IMR-90 (cell line): Measurements from ENCODE around the gene RASSF9. TPM values are rescaled to one million over a fixed set of nuclear protein-coding genes. Genes with fewer than 3 reads are reported as not detected.

Experiments used
- ATAC-seq: fragments of 200-7000 bp; cut with Tn5 transposase; 2 replicates; pipeline ENCODE4 v1.9.1; 2020; ENCODE audit warnings: low read depth, mild to moderate bottlenecking, moderate library complexity
- BruUV-seq: library from RNA; stranded (reverse); fragments of 400-500 nt; replicated peaks from 2 replicates; lab custom pipeline; 2021; lab: Mats Ljungman, UMichigan
- CTCF ChIA-PET: fragments of 300-600 bp; formaldehyde crosslinking; extraction: SDS; loops from one replicate; lab custom pipeline; 2021; ENCODE audit warnings: antibody characterized with exemption; lab: Yijun Ruan, JAX
- POLR2A ChIA-PET: fragments of 300-600 bp; sonication (Branson Sonifier 250); formaldehyde crosslinking; loops from one replicate; lab custom pipeline; 2022; ENCODE audit warnings: antibody characterized with exemption; ENCODE audit not compliant: unreplicated experiment; lab: Charles Lee
- DNase-seq: peaks from one replicate; pipeline ENCODE4 v3.0.0; 2013
- H2AFZ ChIP-seq: replicated peaks from 2 replicates; pipeline ENCODE3; 2013; ENCODE audit warnings: low read length, mild to moderate bottlenecking; ENCODE audit not compliant: poor library complexity
- H2AK5ac ChIP-seq: 2 replicates; pipeline ENCODE4 v1.6.1; 2013; ENCODE audit warnings: low read depth, low read length, inconsistent platforms
- H2AK9ac ChIP-seq: replicated peaks from 2 replicates; pipeline ENCODE3; 2013; ENCODE audit warnings: mild to moderate bottlenecking, low read depth, low read length, moderate library complexity; ENCODE audit not compliant: poor library complexity
- H2BK120ac ChIP-seq: 2 replicates; pipeline ENCODE4 v1.6.1; 2013; ENCODE audit warnings: low read depth, low read length, inconsistent platforms
- H2BK15ac ChIP-seq: 3 replicates; pipeline ENCODE4 v1.6.1; 2013; ENCODE audit warnings: low read depth, low read length, inconsistent platforms
- H2BK20ac ChIP-seq: 2 replicates; pipeline ENCODE4 v1.6.1; 2013; ENCODE audit warnings: low read depth, mild to moderate bottlenecking, inconsistent platforms, low read length, moderate library complexity
- H2BK5ac ChIP-seq: 2 replicates; pipeline ENCODE4 v1.6.1; 2013; ENCODE audit warnings: mild to moderate bottlenecking, low read depth, low read length, inconsistent platforms; ENCODE audit not compliant: poor library complexity, severe bottlenecking
- H3K14ac ChIP-seq: replicated peaks from 2 replicates; pipeline ENCODE4 v1.6.1; 2013; ENCODE audit warnings: low read depth, low read length, inconsistent platforms
- H3K18ac ChIP-seq: 2 replicates; pipeline ENCODE4 v1.6.1; 2013; ENCODE audit warnings: low read depth, low read length, control low read depth
- H3K23ac ChIP-seq: 2 replicates; pipeline ENCODE4 v1.6.1; 2013; ENCODE audit warnings: low read depth, low read length, inconsistent platforms
- H3K27ac ChIP-seq: 2 replicates; pipeline ENCODE4 v1.5.1; 2013; ENCODE audit warnings: mild to moderate bottlenecking, control low read depth, low read length; ENCODE audit not compliant: insufficient read depth
- H3K27me3 ChIP-seq: 2 replicates; pipeline ENCODE4 v1.6.1; 2013; ENCODE audit warnings: low read length; ENCODE audit not compliant: control insufficient read depth, insufficient read depth
- H3K36me3 ChIP-seq: 2 replicates; pipeline ENCODE4 v1.6.1; 2013; ENCODE audit warnings: low read length, mixed read lengths; ENCODE audit not compliant: control insufficient read depth, insufficient read depth
- H3K4ac ChIP-seq: 2 replicates; pipeline ENCODE4 v1.6.1; 2013; ENCODE audit warnings: low read depth, low read length, inconsistent platforms
- H3K4me1 ChIP-seq: 2 replicates; pipeline ENCODE4 v1.6.1; 2013; ENCODE audit warnings: low read length, mixed read lengths; ENCODE audit not compliant: control insufficient read depth, insufficient read depth
- H3K4me2 ChIP-seq: 2 replicates; pipeline ENCODE4 v1.6.1; 2013; ENCODE audit warnings: low read depth, mild to moderate bottlenecking, control low read depth, low read length, moderate library complexity
- H3K4me3 ChIP-seq: 2 replicates; pipeline ENCODE4 v1.5.1; 2013; ENCODE audit warnings: low read depth, mild to moderate bottlenecking, control low read depth, low read length, moderate library complexity; ENCODE audit not compliant: insufficient read depth
- H3K56ac ChIP-seq: 2 replicates; pipeline ENCODE4 v1.6.1; 2013; ENCODE audit warnings: low read length, inconsistent platforms; ENCODE audit not compliant: insufficient read depth; ENCODE audit errors: extremely low read depth
- H3K79me1 ChIP-seq, 2 experiments: 2 replicates each; pipeline ENCODE4 v1.6.1; 2013; ENCODE audit warnings: low read length in 2 of 2, inconsistent platforms in 1 of 2, low read depth in 1 of 2
- H3K9ac ChIP-seq: 2 replicates; pipeline ENCODE4 v1.6.1; 2013; ENCODE audit warnings: low read depth, low read length, control low read depth
- H3K9me1 ChIP-seq: 2 replicates; pipeline ENCODE4 v1.6.1; 2013; ENCODE audit warnings: low read length, inconsistent platforms; ENCODE audit not compliant: insufficient read depth
- H3K9me3 ChIP-seq: 2 replicates; pipeline ENCODE4 v1.6.1; 2013; ENCODE audit warnings: low read length; ENCODE audit not compliant: control insufficient read depth, insufficient read depth
- H4K20me1 ChIP-seq: 2 replicates; pipeline ENCODE4 v1.6.1; 2013; ENCODE audit warnings: low read length, inconsistent platforms; ENCODE audit not compliant: insufficient read depth
- H4K5ac ChIP-seq: 2 replicates; pipeline ENCODE4 v1.6.1; 2013; ENCODE audit warnings: mild to moderate bottlenecking, low read depth, low read length, control low read depth
- H4K8ac ChIP-seq, 2 experiments: 2 replicates each; pipeline ENCODE4 v1.6.1; 2013; ENCODE audit warnings: low read depth in 2 of 2, low read length in 2 of 2, control low read depth in 1 of 2, inconsistent platforms in 1 of 2
- H4K91ac ChIP-seq: 2 replicates; pipeline ENCODE4 v1.6.1; 2013; ENCODE audit warnings: low read depth, low read length, inconsistent platforms; ENCODE audit not compliant: insufficient read depth
- CHD1 ChIP-seq: IDR thresholded peaks from 2 replicates; pipeline ENCODE4 v1.6.1; 2012; ENCODE audit warnings: low read depth, low read length, improper control_type of control experiment
- MAFK ChIP-seq: IDR thresholded peaks from 2 replicates; pipeline ENCODE4 v1.6.1; 2012; ENCODE audit warnings: low read depth, low read length, improper control_type of control experiment
- MXI1 ChIP-seq: IDR thresholded peaks from 2 replicates; pipeline ENCODE4 v1.6.1; 2012; ENCODE audit warnings: low read depth, mild to moderate bottlenecking, low read length, moderate library complexity, borderline replicate concordance
- NFE2L2 ChIP-seq: fragments of 150-350 bp; IDR thresholded peaks from 2 replicates; pipeline ENCODE4 v1.6.1; 2016; ENCODE audit warnings: low read depth, mild to moderate bottlenecking, low read length
- RAD21 ChIP-seq: IDR thresholded peaks from 2 replicates; pipeline ENCODE4 v1.6.1; 2012; ENCODE audit warnings: low read length, improper control_type of control experiment
- RFX5 ChIP-seq: IDR thresholded peaks from 2 replicates; pipeline ENCODE4 v1.8.0; 2012; ENCODE audit warnings: low read depth, mild to moderate bottlenecking, low read length, moderate library complexity
- SMC3 ChIP-seq: fragments of 150-350 bp; IDR thresholded peaks from 2 replicates; pipeline ENCODE4 v1.6.1; 2016; ENCODE audit warnings: low read depth, mild to moderate bottlenecking, antibody characterized with exemption, low read length, moderate library complexity
- WGBS, 2 experiments: methylation state at CpG; one replicate each; pipeline versions ENCODE4 v1.1.5 to v1.1.7; 2013; ENCODE audit warnings: missing lambda C conversion rate in 2 of 2; ENCODE audit not compliant: insufficient read length in 1 of 2; ENCODE audit errors: extremely low coverage in 2 of 2; 5-methylcytosine and 5-hydroxymethylcytosine counted together
- dilution Hi-C: fragments of 300-500 bp; cut with HindIII; formaldehyde crosslinking; loops from one replicate; pipeline ENCODE4 v1.14.3; 2018; ENCODE audit warnings: low sequenced_read_pairs; ENCODE audit not compliant: unreplicated experiment
- in situ Hi-C: fragments of 300-500 bp; cut with MboI; formaldehyde crosslinking; loops from 3 replicates; pipeline ENCODE4 v1.14.3; 2019; ENCODE audit warnings: low sequenced_read_pairs, inconsistent platforms, mixed read lengths
- intact Hi-C: fragments of 100-400 bp; cut with micrococcal nuclease; formaldehyde crosslinking; loops from 2 replicates; pipeline ENCODE4 v1.10.0; 2022
- polyA plus RNA-seq, 3 experiments: library from polyadenylated mRNA; depleted of rRNA; stranded (reverse); fragments of >200 nt; gene quantifications; 2 replicates each; pipeline ENCODE4 v1.2.3, GENCODE V29; 2012; ENCODE audit warnings: low replicate concordance in 1 of 3
- total RNA-seq: library from RNA; depleted of rRNA; stranded (reverse); fragments of >200 nt; gene quantifications from 2 replicates; pipeline ENCODE4 v1.2.3, GENCODE V29; 2012
- TF ChIP-seq, protein P1 (sequence below): fragments of 150-350 bp; IDR thresholded peaks from 2 replicates; pipeline ENCODE4 v1.6.1; 2017; ENCODE audit warnings: mild to moderate bottlenecking, antibody characterized with exemption, low read length, low read depth

The RASSF9 gene
- total and polyA plus RNA-seq, 2 of the 4 experiments (the other 2 are of a cell fraction) = 0.09 to 0.18 TPM

DNA sequence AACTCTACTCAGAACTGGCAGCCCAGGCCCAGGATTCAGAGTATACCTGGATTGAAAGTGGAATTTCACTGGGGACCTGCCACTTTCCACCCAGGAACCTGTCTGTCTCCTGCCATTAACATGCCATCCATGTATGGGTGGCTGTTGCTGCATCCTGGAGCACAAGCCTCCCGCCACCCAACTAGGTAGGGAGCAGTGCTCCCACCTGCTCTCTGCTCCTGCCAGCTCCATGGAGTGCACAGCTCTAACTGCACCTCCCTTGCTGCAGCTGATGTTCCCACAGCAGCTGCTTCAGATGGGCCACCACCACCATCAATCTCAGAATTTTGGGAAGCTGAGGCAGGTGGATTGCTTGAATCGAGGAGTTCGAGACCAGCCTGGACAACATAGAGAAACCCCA, 20.8 kb upstream of the RASSF9 start:
- Histone ChIP-seq H2AFZ (no peak overlapping the region), H3K36me3 (no peaks in the 10 kb centered on the region), H3K4me2 (no peak overlapping the region), H4K5ac (no peak overlapping the region), H2BK15ac (no peak overlapping the region), H3K4me3 (no peak overlapping the region), H3K27ac (no peak overlapping the region), H3K9me3 (no peaks in the 10 kb centered on the region), H3K9me1 (no peaks in the 10 kb centered on the region), H2AK9ac (no peak overlapping the region), H3K4ac (no peak overlapping the region), H2BK5ac (no peak overlapping the region), H3K9ac (no peak overlapping the region), H2BK20ac (no peak overlapping the region), H2BK120ac (no peak overlapping the region), H3K23ac (no peak overlapping the region), H4K8ac (no peak overlapping the region), H4K20me1 (no peaks in the 10 kb centered on the region), H3K4me1 (no peaks in the 10 kb centered on the region), H4K91ac (no peak overlapping the region), H3K18ac (no peak overlapping the region), H3K56ac (no peak overlapping the region), H3K79me1 (no peaks in the 10 kb centered on the region), H3K27me3 (no peaks in the 10 kb centered on the region), H3K14ac (no peak overlapping the region), H2AK5ac (no peak overlapping the region)
- ATAC-seq (no peak), DNase-seq (no peak)
- TF ChIP-seq RFX5 = no peak
- no peak for TF ChIP-seq RAD21
- no peak for TF ChIP-seq NFE2L2
- no peak for TF ChIP-seq MAFK
- TF ChIP-seq MXI1 = no peak
- TF ChIP-seq CHD1 = no peak
- TF ChIP-seq, protein P1, sequence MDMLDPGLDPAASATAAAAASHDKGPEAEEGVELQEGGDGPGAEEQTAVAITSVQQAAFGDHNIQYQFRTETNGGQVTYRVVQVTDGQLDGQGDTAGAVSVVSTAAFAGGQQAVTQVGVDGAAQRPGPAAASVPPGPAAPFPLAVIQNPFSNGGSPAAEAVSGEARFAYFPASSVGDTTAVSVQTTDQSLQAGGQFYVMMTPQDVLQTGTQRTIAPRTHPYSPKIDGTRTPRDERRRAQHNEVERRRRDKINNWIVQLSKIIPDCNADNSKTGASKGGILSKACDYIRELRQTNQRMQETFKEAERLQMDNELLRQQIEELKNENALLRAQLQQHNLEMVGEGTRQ = no peak
- TF ChIP-seq SMC3 = no peak
- CTCF ChIA-PET = no interaction called here
- BruUV-seq = no TSS peak
- in situ Hi-C loops (no loop called here), intact Hi-C loops (no loop called here), dilution Hi-C loops (no loop called here)
- POLR2A ChIA-PET = no interaction called here
- WGBS, 2 experiments = no CpG with 5 or more reads among the region's 3 CpGs
